Measurements from ENCODE around the gene MPZL3. TPM values are rescaled to one million over a fixed set of nuclear protein-coding genes. Genes with fewer than 3 reads are reported as not detected.
"Not testable (repeated sequence)": the region's sequence is repeated elsewhere in the genome, so short reads cannot be mapped to it uniquely, and the experiment has no call there.

The MPZL3 gene
- total RNA-seq, 1 donor from 2014 or later, result 1.0 TPM

GRCh38 chr11:118194835-118195627 lies 57.1 kb downstream of the MPZL3 start:
- peak overlapping the region in 1 of 3 donors; percentile 22 for H3K4me3 ChIP-seq (ENCODE audit: low read length in 3 of 3)
- H3K9ac ChIP-seq (ENCODE audit: low read depth in 1 of 3, low read length in 3 of 3), result peak overlapping the region; percentile 42 to 67 (median 43)
- H3K4me1 ChIP-seq (ENCODE audit: control insufficient read depth in 3 of 3, insufficient read depth in 3 of 3, low read length in 3 of 3), result peaks cover 17 to 21% (median 20%) of the 10 kb centered on the region in 3 donors
- H3K36me3 ChIP-seq (ENCODE audit: control insufficient read depth in 3 of 3, insufficient read depth in 3 of 3, low read length in 3 of 3), result no peaks in the 10 kb centered on the region
- no peaks in the 10 kb centered on the region for H3K27me3 ChIP-seq (ENCODE audit: control insufficient read depth in 3 of 3, insufficient read depth in 3 of 3, low read length in 3 of 3)
- peak overlapping the region; percentile 67 for H3K27ac ChIP-seq (ENCODE audit: low read depth, low read length)
- no peaks in the 10 kb centered on the region for H3K9me3 ChIP-seq (ENCODE audit: control insufficient read depth in 3 of 3, low read length in 3 of 3)

DNA sequence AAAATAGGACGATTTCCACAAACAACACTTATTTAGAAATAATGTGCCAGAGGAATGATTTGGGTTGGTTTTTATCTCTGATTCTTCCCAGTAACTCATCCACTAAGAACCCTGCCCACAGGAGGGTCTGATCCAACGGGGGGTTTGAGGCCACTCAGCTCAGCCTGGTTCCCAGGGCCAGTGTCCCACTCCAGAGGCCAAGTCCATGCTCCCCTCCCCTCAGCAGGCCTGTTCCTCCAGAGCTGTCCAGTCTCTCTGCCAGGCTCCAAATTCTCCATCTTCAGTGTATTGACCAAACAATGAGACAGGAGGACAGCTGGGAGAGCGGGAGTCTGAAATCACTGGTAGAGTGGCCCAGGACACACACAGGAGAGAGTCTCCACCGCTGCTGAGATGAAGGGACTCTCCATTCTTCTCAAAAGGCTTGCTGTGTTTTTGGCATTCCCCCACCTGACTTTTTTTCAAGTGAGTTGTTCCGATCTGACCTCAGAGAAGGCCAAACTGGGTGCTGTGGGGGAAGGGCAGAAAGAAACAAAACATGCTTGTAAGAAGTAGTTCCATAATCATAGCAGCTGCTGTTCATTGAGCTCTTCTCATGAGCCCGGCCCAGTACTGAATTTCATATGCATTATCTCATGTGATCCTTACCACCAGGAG lies 58.1 kb downstream of the MPZL3 start:
- Histone ChIP-seq H3K4me1 (ENCODE audit: control insufficient read depth in 3 of 3, insufficient read depth in 3 of 3, low read length in 3 of 3) (peaks cover 17 to 21% (median 20%) of the 10 kb centered on the region in 3 donors), H3K36me3 (ENCODE audit: control insufficient read depth in 3 of 3, insufficient read depth in 3 of 3, low read length in 3 of 3) (no peaks in the 10 kb centered on the region), H3K9me3 (ENCODE audit: control insufficient read depth in 3 of 3, low read length in 3 of 3) (no peaks in the 10 kb centered on the region), H3K27ac (ENCODE audit: low read depth, low read length) (peak overlapping the region; percentile 67), H3K27me3 (ENCODE audit: control insufficient read depth in 3 of 3, insufficient read depth in 3 of 3, low read length in 3 of 3) (no peaks in the 10 kb centered on the region), H3K4me3 (ENCODE audit: low read length in 3 of 3) (no peak overlapping the region), H3K9ac (ENCODE audit: low read depth in 1 of 3, low read length in 3 of 3) (peak overlapping the region in 2 of 3 donors; percentile 42 to 67)

GRCh38 chr11:118192817-118193216 lies 59.3 kb downstream of the MPZL3 start:
- not testable (repeated sequence) for H3K27ac ChIP-seq (ENCODE audit: low read depth, low read length); H3K27me3 ChIP-seq (ENCODE audit: control insufficient read depth in 3 of 3, insufficient read depth in 3 of 3, low read length in 3 of 3); H3K4me3 ChIP-seq (ENCODE audit: low read length in 3 of 3); H3K36me3 ChIP-seq (ENCODE audit: control insufficient read depth in 3 of 3, insufficient read depth in 3 of 3, low read length in 3 of 3); H3K9ac ChIP-seq (ENCODE audit: low read depth in 1 of 3, low read length in 3 of 3); H3K9me3 ChIP-seq (ENCODE audit: control insufficient read depth in 3 of 3, low read length in 3 of 3)
- peaks cover 17 to 21% (median 20%) of the 10 kb centered on the region in 3 donors for H3K4me1 ChIP-seq (ENCODE audit: control insufficient read depth in 3 of 3, insufficient read depth in 3 of 3, low read length in 3 of 3)

GRCh38 chr11:118190942-118191506 lies 61.1 kb downstream of the MPZL3 start:
- H3K27me3 ChIP-seq (ENCODE audit: control insufficient read depth in 3 of 3, insufficient read depth in 3 of 3, low read length in 3 of 3); H3K4me3 ChIP-seq (ENCODE audit: low read length in 3 of 3); H3K36me3 ChIP-seq (ENCODE audit: control insufficient read depth in 3 of 3, insufficient read depth in 3 of 3, low read length in 3 of 3); H3K9ac ChIP-seq (ENCODE audit: low read depth in 1 of 3, low read length in 3 of 3); H3K27ac ChIP-seq (ENCODE audit: low read depth, low read length); H3K9me3 ChIP-seq (ENCODE audit: control insufficient read depth in 3 of 3, low read length in 3 of 3): not testable (repeated sequence)
- H3K4me1 ChIP-seq (ENCODE audit: control insufficient read depth in 3 of 3, insufficient read depth in 3 of 3, low read length in 3 of 3), result peaks cover 17 to 21% (median 20%) of the 10 kb centered on the region in 3 donors

DNA sequence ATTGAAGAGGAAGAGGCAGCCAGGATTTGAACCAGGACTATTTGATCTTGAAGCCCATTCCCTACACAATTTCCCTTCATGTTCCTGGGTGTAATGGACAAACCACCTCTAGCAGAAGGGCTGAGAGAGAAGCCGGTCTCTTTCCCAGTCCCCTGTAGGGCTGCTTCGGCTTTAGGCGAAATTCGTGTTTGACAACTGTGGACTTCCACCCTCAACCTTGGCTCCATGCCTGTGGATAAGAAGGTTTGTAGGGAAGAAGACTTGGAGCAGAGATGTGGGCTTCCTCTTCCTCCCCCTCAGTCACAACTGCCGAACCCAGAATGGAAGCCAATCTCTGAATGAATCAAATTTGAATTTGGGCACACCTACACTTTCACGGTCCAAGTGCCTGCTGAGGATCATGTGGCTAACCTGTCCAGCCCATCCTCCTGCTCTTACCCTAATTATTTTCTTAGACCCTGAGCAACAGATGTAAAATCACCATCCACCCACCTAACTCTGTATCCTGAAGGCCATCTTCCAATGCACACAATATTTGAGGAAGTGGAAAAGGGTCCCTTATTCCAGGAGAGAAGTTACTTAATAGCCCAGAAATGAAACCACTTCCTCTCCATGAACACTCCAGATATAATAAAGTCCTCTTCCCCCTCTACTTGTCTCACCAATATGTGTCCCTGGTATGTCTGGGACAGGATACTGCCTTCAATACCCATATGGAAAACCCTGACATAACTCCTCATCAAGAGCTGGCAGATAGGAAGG lies 65.6 kb downstream of the MPZL3 start:
- Histone ChIP-seq H3K4me1 (ENCODE audit: control insufficient read depth in 3 of 3, insufficient read depth in 3 of 3, low read length in 3 of 3) (no peaks in the 10 kb centered on the region), H3K9ac (ENCODE audit: low read depth in 1 of 3, low read length in 3 of 3) (no peak overlapping the region), H3K27me3 (ENCODE audit: control insufficient read depth in 3 of 3, insufficient read depth in 3 of 3, low read length in 3 of 3) (no peaks in the 10 kb centered on the region), H3K4me3 (ENCODE audit: low read length in 3 of 3) (no peak overlapping the region), H3K36me3 (ENCODE audit: control insufficient read depth in 3 of 3, insufficient read depth in 3 of 3, low read length in 3 of 3) (no peaks in the 10 kb centered on the region), H3K9me3 (ENCODE audit: control insufficient read depth in 3 of 3, low read length in 3 of 3) (no peaks in the 10 kb centered on the region), H3K27ac (ENCODE audit: low read depth, low read length) (no peak overlapping the region)

DNA sequence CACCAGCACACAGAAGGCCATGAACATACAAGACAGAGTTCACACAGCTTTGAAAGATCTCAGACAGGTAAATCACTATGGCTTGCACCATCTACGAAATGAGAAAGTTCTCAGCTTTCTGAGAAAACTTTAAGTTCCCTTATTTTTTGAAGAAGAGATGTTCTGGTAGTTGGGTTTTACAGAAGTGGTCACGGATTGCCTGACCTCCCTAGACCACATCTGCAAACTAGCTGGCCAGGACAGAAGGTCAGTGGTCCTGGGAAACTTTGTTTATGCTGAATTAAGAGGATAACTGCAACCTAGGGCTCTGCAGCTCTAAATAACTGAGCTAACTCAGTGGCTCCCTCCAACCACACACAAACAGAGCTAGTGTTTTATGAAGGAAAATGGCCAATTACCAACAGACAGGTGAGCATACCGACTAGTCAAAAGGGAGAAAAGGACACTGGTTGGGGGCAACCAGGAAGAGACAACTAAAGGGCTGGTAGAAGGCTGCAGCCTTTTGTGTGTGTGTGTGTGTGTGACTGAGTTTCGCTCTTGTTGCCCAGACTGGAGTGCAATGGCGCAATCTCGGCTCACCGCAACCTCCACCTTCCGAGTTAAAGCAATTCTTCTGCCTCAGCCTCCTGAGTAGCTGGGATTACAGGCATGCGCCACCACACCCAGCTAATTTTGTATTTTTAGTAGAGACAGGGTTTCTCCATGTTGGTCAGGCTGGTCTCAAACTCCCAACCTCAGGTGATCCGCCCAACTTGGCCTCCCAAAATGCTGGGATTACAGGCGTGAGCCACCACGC lies 67.2 kb downstream of the MPZL3 start:
- no peak overlapping the region for H3K9ac ChIP-seq (ENCODE audit: low read depth in 1 of 3, low read length in 3 of 3)
- H3K36me3 ChIP-seq (ENCODE audit: control insufficient read depth in 3 of 3, insufficient read depth in 3 of 3, low read length in 3 of 3), result no peaks in the 10 kb centered on the region
- H3K4me3 ChIP-seq (ENCODE audit: low read length in 3 of 3), result no peak overlapping the region
- no peaks in the 10 kb centered on the region for H3K9me3 ChIP-seq (ENCODE audit: control insufficient read depth in 3 of 3, low read length in 3 of 3)
- H3K4me1 ChIP-seq (ENCODE audit: control insufficient read depth in 3 of 3, insufficient read depth in 3 of 3, low read length in 3 of 3), result peaks cover 4 to 9% (median 9%) of the 10 kb centered on the region in 3 donors
- H3K27ac ChIP-seq (ENCODE audit: low read depth, low read length), result no peak overlapping the region
- H3K27me3 ChIP-seq (ENCODE audit: control insufficient read depth in 3 of 3, insufficient read depth in 3 of 3, low read length in 3 of 3), result no peaks in the 10 kb centered on the region

GRCh38 chr11:118183691-118184090 lies 68.5 kb downstream of the MPZL3 start:
- H3K4me3 ChIP-seq (ENCODE audit: low read length in 3 of 3); H3K9ac ChIP-seq (ENCODE audit: low read depth in 1 of 3, low read length in 3 of 3); H3K27ac ChIP-seq (ENCODE audit: low read depth, low read length); H3K36me3 ChIP-seq (ENCODE audit: control insufficient read depth in 3 of 3, insufficient read depth in 3 of 3, low read length in 3 of 3); H3K27me3 ChIP-seq (ENCODE audit: control insufficient read depth in 3 of 3, insufficient read depth in 3 of 3, low read length in 3 of 3); H3K9me3 ChIP-seq (ENCODE audit: control insufficient read depth in 3 of 3, low read length in 3 of 3): not testable (repeated sequence)
- H3K4me1 ChIP-seq (ENCODE audit: control insufficient read depth in 3 of 3, insufficient read depth in 3 of 3, low read length in 3 of 3), result peaks cover 8 to 12% (median 12%) of the 10 kb centered on the region in 3 donors

DNA sequence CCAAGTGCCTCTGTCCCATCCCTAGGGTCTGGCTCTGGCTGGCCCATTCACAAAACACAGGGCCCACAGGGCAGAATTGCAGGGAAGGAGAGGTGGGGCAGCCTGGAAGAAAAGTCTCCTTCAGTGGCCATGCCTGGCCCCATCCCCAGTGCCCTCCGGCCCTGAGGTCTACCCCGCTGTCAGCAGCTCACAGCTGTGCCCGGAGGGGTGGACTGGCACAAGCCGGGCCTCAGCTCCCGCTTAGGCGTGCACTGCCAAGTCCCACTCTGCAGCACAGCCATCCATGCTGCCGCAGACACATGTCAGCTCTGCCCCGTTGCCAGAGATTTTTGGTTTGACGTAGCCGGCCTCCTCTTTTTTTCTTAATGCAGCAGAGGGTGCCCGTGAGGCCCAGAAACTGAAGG lies 71.9 kb downstream of the MPZL3 start:
- Histone ChIP-seq H3K27ac (ENCODE audit: low read depth, low read length) (peak overlapping the region; percentile 28), H3K9me3 (ENCODE audit: control insufficient read depth in 3 of 3, low read length in 3 of 3) (no peaks in the 10 kb centered on the region), H3K9ac (ENCODE audit: low read depth in 1 of 3, low read length in 3 of 3) (peak overlapping the region; percentile 30 to 84 (median 45)), H3K27me3 (ENCODE audit: control insufficient read depth in 3 of 3, insufficient read depth in 3 of 3, low read length in 3 of 3) (no peaks in the 10 kb centered on the region), H3K4me3 (ENCODE audit: low read length in 3 of 3) (peak overlapping the region; percentile 50 to 70 (median 54)), H3K36me3 (ENCODE audit: control insufficient read depth in 3 of 3, insufficient read depth in 3 of 3, low read length in 3 of 3) (no peaks in the 10 kb centered on the region), H3K4me1 (ENCODE audit: control insufficient read depth in 3 of 3, insufficient read depth in 3 of 3, low read length in 3 of 3) (peaks cover 13 to 23% (median 22%) of the 10 kb centered on the region in 3 donors)

DNA sequence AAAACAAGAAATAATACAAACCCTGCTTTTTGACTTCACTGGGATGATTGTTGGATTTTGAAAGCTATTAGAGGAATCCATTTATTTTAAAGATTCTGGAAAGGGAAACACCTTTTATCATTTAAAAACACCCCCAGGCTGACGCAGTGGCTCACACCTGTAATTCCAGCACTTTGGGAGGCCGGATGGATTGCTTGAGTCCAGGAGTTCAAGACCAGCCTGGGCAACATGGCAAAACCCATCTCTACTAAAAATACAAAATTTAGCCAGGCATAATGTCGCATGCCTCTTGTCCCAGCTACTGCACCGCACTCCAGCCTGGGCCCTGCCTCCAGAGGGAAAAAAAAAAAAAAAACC lies 75.4 kb downstream of the MPZL3 start:
- Histone ChIP-seq H3K36me3 (ENCODE audit: control insufficient read depth in 3 of 3, insufficient read depth in 3 of 3, low read length in 3 of 3) (no peaks in the 10 kb centered on the region), H3K27me3 (ENCODE audit: control insufficient read depth in 3 of 3, insufficient read depth in 3 of 3, low read length in 3 of 3) (no peaks in the 10 kb centered on the region), H3K27ac (ENCODE audit: low read depth, low read length) (no peak overlapping the region), H3K9me3 (ENCODE audit: control insufficient read depth in 3 of 3, low read length in 3 of 3) (no peaks in the 10 kb centered on the region), H3K4me3 (ENCODE audit: low read length in 3 of 3) (peak overlapping the region in 1 of 3 donors; percentile 81), H3K4me1 (ENCODE audit: control insufficient read depth in 3 of 3, insufficient read depth in 3 of 3, low read length in 3 of 3) (peaks cover 18 to 42% (median 41%) of the 10 kb centered on the region in 3 donors), H3K9ac (ENCODE audit: low read depth in 1 of 3, low read length in 3 of 3) (peak overlapping the region in 1 of 3 donors; percentile 43)
